CD4-positive, alpha-beta T cell treated with Interleukin-21 for 1 hour (primary cell): Measurements from ENCODE around the gene PIK3C2B.

Source experiments
- DNase-seq: peaks from one replicate; pipeline ENCODE4 v3.0.0-alpha.2; 2020

The PIK3C2B gene

GRCh38 chr1:204478921-204479320 lies 15.7 kb downstream of the PIK3C2B start:
- DNase-seq: no peak

GRCh38 chr1:204478172-204478899 lies 16.3 kb downstream of the PIK3C2B start:
- DNase-seq: no peak

GRCh38 chr1:204477036-204477740 lies 17.4 kb downstream of the PIK3C2B start:
- DNase-seq: no peak

GRCh38 chr1:204476563-204476962 lies 18.0 kb downstream of the PIK3C2B start:
- DNase-seq: no peak

- no peak for DNase-seq
Measured at GRCh38 chr1:204475656-204476432, 18.8 kb downstream of the PIK3C2B start.

GRCh38 chr1:204473400-204473965 lies 21.1 kb downstream of the PIK3C2B start:
- DNase-seq: no peak

GRCh38 chr1:204472660-204473059 lies 21.9 kb downstream of the PIK3C2B start:
- DNase-seq: no peak

- DNase-seq: no peak
Measured at GRCh38 chr1:204471687-204472086, 22.9 kb downstream of the PIK3C2B start.

- no peak for DNase-seq
Measured at GRCh38 chr1:204469304-204469703, 25.3 kb downstream of the PIK3C2B start.

- no peak for DNase-seq
Measured at GRCh38 chr1:204468766-204469302, 25.8 kb downstream of the PIK3C2B start.

- DNase-seq: no peak
Measured at GRCh38 chr1:204468206-204468605, 26.4 kb downstream of the PIK3C2B start.

GRCh38 chr1:204466416-204467405 lies 27.9 kb downstream of the PIK3C2B start:
- no peak for DNase-seq

GRCh38 chr1:204465546-204466415 lies 28.8 kb downstream of the PIK3C2B start:
- DNase-seq: no peak

GRCh38 chr1:204464701-204465100 lies 29.9 kb downstream of the PIK3C2B start:
- DNase-seq: no peak

- no peak for DNase-seq
Measured at GRCh38 chr1:204464187-204464631, 30.4 kb downstream of the PIK3C2B start.

- DNase-seq: no peak
Measured at GRCh38 chr1:204463125-204464060, 31.2 kb downstream of the PIK3C2B start.

GRCh38 chr1:204462229-204462561 lies 32.4 kb downstream of the PIK3C2B start:
- DNase-seq: no peak

GRCh38 chr1:204461331-204462228 lies 33.0 kb downstream of the PIK3C2B start:
- peak; percentile 45 for DNase-seq
